ENCODE data around the gene PGS1. TPM values are rescaled to one million over a fixed set of nuclear protein-coding genes. Genes with fewer than 3 reads are reported as not detected.
A peak's percentile ranks its signal among the peaks of the same experiment; 100 is the strongest.

The PGS1 gene
- total RNA-seq, 4 donors from 2014 or later: 23.9 to 51.7 (median 34.2) TPM

DNA sequence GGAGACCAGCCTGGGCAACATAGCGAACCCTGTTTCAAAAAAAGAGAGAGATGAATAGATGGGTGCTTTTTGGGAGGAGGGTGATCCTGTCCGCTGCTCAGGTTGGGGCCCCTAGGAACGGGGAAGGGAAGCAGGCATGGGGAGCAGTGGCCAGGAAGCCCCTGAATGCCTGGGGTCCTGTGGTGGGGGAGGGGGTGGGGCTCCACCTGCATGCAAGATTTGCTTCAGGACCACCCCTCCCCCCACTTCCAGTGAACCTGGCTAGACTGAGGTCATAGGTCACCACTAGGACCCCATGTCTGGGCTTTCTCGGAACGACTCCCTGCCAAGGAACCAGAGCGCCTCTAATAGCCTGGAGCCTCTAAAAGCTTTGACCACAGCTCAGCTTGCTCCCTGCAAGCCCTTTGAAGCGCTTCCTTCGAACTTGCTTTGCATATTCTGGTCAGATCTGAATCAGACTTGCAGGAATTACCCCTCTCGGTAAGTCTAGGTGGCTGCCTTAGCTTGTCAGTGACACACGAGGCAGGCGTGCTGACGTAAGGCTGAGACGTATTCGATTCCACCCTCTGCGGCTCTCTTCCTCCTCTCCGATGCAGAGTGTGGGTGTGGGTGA is 22.2 kb upstream of the PGS1 start:
- H3K4me3 ChIP-seq: peak overlapping the region; percentile 91
- peak overlapping the region; percentile 60 for H3K27ac ChIP-seq
- no peaks in the 10 kb centered on the region for H3K9me3 ChIP-seq
- peaks cover 90% of the 10 kb centered on the region for H3K4me1 ChIP-seq
- WGBS: 35% methylated on average over 16 of the region's 16 CpGs
- no peak for DNase-seq (ENCODE audit: low spot score in 2 of 2)
- peaks cover 12% of the 10 kb centered on the region for H3K36me3 ChIP-seq
- no peaks in the 10 kb centered on the region for H3K27me3 ChIP-seq
- TF ChIP-seq, protein P1, sequence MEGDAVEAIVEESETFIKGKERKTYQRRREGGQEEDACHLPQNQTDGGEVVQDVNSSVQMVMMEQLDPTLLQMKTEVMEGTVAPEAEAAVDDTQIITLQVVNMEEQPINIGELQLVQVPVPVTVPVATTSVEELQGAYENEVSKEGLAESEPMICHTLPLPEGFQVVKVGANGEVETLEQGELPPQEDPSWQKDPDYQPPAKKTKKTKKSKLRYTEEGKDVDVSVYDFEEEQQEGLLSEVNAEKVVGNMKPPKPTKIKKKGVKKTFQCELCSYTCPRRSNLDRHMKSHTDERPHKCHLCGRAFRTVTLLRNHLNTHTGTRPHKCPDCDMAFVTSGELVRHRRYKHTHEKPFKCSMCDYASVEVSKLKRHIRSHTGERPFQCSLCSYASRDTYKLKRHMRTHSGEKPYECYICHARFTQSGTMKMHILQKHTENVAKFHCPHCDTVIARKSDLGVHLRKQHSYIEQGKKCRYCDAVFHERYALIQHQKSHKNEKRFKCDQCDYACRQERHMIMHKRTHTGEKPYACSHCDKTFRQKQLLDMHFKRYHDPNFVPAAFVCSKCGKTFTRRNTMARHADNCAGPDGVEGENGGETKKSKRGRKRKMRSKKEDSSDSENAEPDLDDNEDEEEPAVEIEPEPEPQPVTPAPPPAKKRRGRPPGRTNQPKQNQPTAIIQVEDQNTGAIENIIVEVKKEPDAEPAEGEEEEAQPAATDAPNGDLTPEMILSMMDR (IDR thresholded peaks at IDR 0.05): no peak
- peak; percentile 7 to 19 for TF ChIP-seq POLR2A (IDR thresholded peaks at IDR 0.05)

DNA sequence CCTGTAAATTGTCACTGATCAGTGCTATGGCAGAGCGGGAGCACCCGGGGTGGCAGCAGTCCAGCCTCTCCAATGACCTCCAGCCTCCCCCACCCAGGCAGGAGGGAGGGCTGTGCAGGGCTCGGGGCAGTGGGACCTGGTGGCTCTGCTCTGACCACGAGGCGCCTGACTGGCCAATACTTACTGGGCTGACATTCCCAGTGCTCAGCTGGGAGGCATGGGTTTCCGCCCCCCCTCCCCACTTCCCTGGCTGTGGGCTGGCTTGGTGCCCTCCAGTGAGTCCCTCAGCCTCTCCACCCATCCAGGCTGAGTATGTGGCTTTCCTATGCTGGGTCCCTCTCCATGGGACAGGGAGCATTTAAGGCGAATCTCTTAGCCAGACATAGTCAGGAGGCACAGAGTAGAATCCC is 21.3 kb upstream of the PGS1 start:
- H3K27me3 ChIP-seq: no peaks in the 10 kb centered on the region
- peak overlapping the region; percentile 91 for H3K4me3 ChIP-seq
- 63% methylated on average over 3 of the region's 7 CpGs for WGBS
- peak in 1 of 2 donors; percentile 74 for DNase-seq (ENCODE audit: low spot score in 2 of 2)
- peak overlapping the region; percentile 22 for H3K27ac ChIP-seq
- H3K36me3 ChIP-seq: peaks cover 12% of the 10 kb centered on the region
- no peaks in the 10 kb centered on the region for H3K9me3 ChIP-seq
- TF ChIP-seq, protein P1 (IDR thresholded peaks at IDR 0.05): no peak
- TF ChIP-seq POLR2A (IDR thresholded peaks at IDR 0.05): no peak
- no peak for TF ChIP-seq POLR2AphosphoS5 (IDR thresholded peaks at IDR 0.05)
- no peak for TF ChIP-seq EP300 (IDR thresholded peaks at IDR 0.05)
- peaks cover 80% of the 10 kb centered on the region for H3K4me1 ChIP-seq

DNA sequence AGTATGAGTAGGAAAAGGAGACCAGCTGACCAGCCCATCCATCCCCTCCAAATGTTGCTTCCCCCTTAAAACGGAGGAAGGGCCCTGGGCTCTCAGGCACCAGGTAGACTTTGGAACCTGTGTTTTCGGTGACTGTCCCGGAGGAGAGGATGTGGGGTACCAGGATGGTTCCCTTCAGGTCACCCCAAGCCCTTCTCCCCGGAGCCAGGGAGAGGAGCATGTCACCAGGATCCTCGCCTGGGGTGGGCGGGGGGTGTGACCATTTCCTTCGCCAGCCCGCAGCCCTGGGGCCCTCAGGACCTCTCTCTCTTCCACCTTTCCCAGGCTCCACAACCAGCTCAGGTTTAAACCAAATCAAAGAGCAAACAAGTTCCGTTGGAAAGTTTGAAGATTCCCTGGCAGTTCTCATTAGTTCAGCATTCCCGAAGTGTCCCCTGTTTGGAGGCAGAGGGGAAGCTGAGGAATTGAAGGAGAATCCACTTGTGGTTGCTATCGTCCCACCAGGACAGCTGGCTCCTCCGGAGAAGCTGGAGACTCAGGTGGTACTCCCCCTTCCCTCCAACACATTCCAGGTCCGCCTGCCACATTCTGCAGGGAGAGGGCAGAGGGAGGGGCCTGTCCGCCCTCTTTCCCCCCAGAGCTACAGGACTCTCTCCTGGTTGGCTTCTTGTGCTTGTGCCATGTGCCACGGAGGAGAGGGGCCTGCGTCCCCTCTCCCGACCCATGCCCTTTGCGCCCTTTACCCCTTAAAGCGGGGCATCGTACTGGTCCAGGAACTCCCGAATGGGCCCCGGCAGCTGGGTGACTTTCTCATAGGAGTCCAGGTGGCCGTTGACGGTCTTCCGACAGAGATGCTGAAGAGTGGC is 20.5 kb upstream of the PGS1 start:
- Histone ChIP-seq H3K4me1 (peaks cover 73% of the 10 kb centered on the region), H3K27ac (peak overlapping the region; percentile 22), H3K36me3 (peaks cover 12% of the 10 kb centered on the region), H3K4me3 (peak overlapping the region; percentile 91), H3K27me3 (no peaks in the 10 kb centered on the region), H3K9me3 (no peaks in the 10 kb centered on the region)
- WGBS: 80% methylated on average over 21 of the region's 25 CpGs
- TF ChIP-seq POLR2A (IDR thresholded peaks at IDR 0.05) (no peak), POLR2AphosphoS5 (IDR thresholded peaks at IDR 0.05) (no peak), EP300 (IDR thresholded peaks at IDR 0.05) (no peak)
- TF ChIP-seq, protein P1 (IDR thresholded peaks at IDR 0.05): no peak
- no peak for DNase-seq (ENCODE audit: low spot score in 2 of 2)

DNA sequence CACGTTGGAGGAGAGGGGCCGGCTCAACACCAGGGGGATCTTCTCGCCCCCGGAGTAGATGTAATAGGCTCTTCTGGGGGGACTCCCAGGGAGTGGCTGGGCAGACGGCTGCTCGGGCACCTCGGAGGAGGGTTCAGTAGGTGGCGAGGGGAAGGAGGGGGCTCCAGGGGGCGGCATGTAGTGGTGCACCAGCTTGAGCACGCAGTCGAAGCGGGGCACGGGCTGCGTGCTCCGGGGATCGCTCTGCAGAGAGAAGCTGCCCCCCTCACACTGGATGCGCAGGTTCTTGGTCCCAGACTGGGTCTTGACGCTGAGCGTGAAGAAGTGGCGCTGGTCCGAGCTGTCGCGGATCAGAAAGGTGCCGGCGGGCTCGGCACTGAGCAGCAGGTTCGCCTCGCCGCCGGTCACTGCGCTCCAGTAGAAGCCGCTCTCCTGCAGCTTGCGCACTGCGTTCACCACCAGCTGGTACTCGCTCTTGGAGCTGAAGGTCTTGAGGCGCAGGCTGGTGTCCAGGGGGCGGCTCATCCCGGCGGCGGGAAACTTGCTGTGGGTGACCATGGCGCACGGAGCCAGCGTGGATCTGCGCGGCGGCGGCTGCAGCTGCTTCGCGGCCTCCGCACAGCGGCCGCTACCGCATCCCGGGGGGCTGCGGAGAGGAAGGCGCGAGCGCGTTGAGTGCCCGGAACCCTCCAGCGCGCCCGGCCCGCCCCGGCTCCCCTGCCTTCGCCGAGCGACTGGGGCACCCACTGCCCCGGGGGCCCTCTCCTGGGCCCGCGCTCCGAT is 19.7 kb upstream of the PGS1 start:
- H3K4me1 ChIP-seq: peaks cover 64% of the 10 kb centered on the region
- TF ChIP-seq, protein P1 (IDR thresholded peaks at IDR 0.05): no peak
- TF ChIP-seq POLR2A (IDR thresholded peaks at IDR 0.05) (no peak), POLR2AphosphoS5 (IDR thresholded peaks at IDR 0.05) (no peak), EP300 (IDR thresholded peaks at IDR 0.05) (no peak)
- no peaks in the 10 kb centered on the region for H3K27me3 ChIP-seq
- H3K9me3 ChIP-seq: no peaks in the 10 kb centered on the region
- peak overlapping the region; percentile 91 for H3K4me3 ChIP-seq
- 33% methylated on average over 16 of the region's 72 CpGs for WGBS
- H3K36me3 ChIP-seq: peaks cover 12% of the 10 kb centered on the region
- H3K27ac ChIP-seq: peak overlapping the region; percentile 95
- no peak for DNase-seq (ENCODE audit: low spot score in 2 of 2)
